ENCODE results near the gene MRPL38.

MRPL38 gene

GRCh38 chr17:75899353-75899752, 5.3 kb downstream of the MRPL38 start:
- Histone ChIP-seq H3K79me2 (ENCODE audit: insufficient read depth, low read length) (peaks cover 41% of the 10 kb centered on the region), H3K9me3 (ENCODE audit: insufficient read depth, low read length, severe bottlenecking) (no peaks in the 10 kb centered on the region), H3K4me1 (ENCODE audit: insufficient read depth, low read length) (peaks cover 41% of the 10 kb centered on the region), H3K27me3 (ENCODE audit: insufficient read depth, low read length, poor library complexity) (no peaks in the 10 kb centered on the region), H3K36me3 (ENCODE audit: insufficient read depth, low read length) (peaks cover 62% of the 10 kb centered on the region), H3K27ac (ENCODE audit: low read length) (no peak overlapping the region), H3K9ac (ENCODE audit: low read depth, low read length) (no peak overlapping the region), H2AFZ (ENCODE audit: low read depth, low read length) (no peak overlapping the region), H3K4me2 (ENCODE audit: insufficient read depth, low read length) (no peak overlapping the region), H3K4me3 (ENCODE audit: low read depth in 1 of 2, low read length in 2 of 2) (no peak overlapping the region), H4K20me1 (ENCODE audit: insufficient read depth, low read length) (peaks cover 9% of the 10 kb centered on the region)
- DNase-seq, result no peak
- TF ChIP-seq EZH2 (IDR thresholded peaks at IDR 0.05; ENCODE audit: borderline replicate concordance, low read depth, low read length, severe bottlenecking), result no peak
- no peak for TF ChIP-seq CTCF (IDR thresholded peaks at IDR 0.05; ENCODE audit: borderline replicate concordance, extremely low read depth, low read length, poor library complexity, severe bottlenecking)
- ATAC-seq (ENCODE audit: insufficient read depth, low read depth), result no peak

GRCh38 chr17:75898791-75899190, 5.9 kb downstream of the MRPL38 start:
- Histone ChIP-seq H3K4me2 (ENCODE audit: insufficient read depth, low read length) (no peak overlapping the region), H3K27me3 (ENCODE audit: insufficient read depth, low read length, poor library complexity) (no peaks in the 10 kb centered on the region), H3K4me1 (ENCODE audit: insufficient read depth, low read length) (peaks cover 41% of the 10 kb centered on the region), H3K9ac (ENCODE audit: low read depth, low read length) (no peak overlapping the region), H3K27ac (ENCODE audit: low read length) (no peak overlapping the region), H3K9me3 (ENCODE audit: insufficient read depth, low read length, severe bottlenecking) (no peaks in the 10 kb centered on the region), H2AFZ (ENCODE audit: low read depth, low read length) (no peak overlapping the region), H4K20me1 (ENCODE audit: insufficient read depth, low read length) (peaks cover 14% of the 10 kb centered on the region), H3K4me3 (ENCODE audit: low read depth in 1 of 2, low read length in 2 of 2) (no peak overlapping the region), H3K79me2 (ENCODE audit: insufficient read depth, low read length) (peaks cover 41% of the 10 kb centered on the region), H3K36me3 (ENCODE audit: insufficient read depth, low read length) (peaks cover 62% of the 10 kb centered on the region)
- ATAC-seq (ENCODE audit: insufficient read depth, low read depth) (no peak), DNase-seq (no peak)
- TF ChIP-seq CTCF (IDR thresholded peaks at IDR 0.05; ENCODE audit: borderline replicate concordance, extremely low read depth, low read length, poor library complexity, severe bottlenecking), result no peak
- no peak for TF ChIP-seq EZH2 (IDR thresholded peaks at IDR 0.05; ENCODE audit: borderline replicate concordance, low read depth, low read length, severe bottlenecking)

GRCh38 chr17:75898065-75898464, 6.6 kb downstream of the MRPL38 start:
- Histone ChIP-seq H3K4me2 (ENCODE audit: insufficient read depth, low read length) (no peak overlapping the region), H3K27ac (ENCODE audit: low read length) (no peak overlapping the region), H3K4me1 (ENCODE audit: insufficient read depth, low read length) (peaks cover 35% of the 10 kb centered on the region), H3K4me3 (ENCODE audit: low read depth in 1 of 2, low read length in 2 of 2) (no peak overlapping the region), H3K36me3 (ENCODE audit: insufficient read depth, low read length) (peaks cover 59% of the 10 kb centered on the region), H3K79me2 (ENCODE audit: insufficient read depth, low read length) (peaks cover 39% of the 10 kb centered on the region), H3K9ac (ENCODE audit: low read depth, low read length) (no peak overlapping the region), H3K9me3 (ENCODE audit: insufficient read depth, low read length, severe bottlenecking) (no peaks in the 10 kb centered on the region), H4K20me1 (ENCODE audit: insufficient read depth, low read length) (peaks cover 22% of the 10 kb centered on the region), H2AFZ (ENCODE audit: low read depth, low read length) (no peak overlapping the region), H3K27me3 (ENCODE audit: insufficient read depth, low read length, poor library complexity) (no peaks in the 10 kb centered on the region)
- DNase-seq (no peak), ATAC-seq (ENCODE audit: insufficient read depth, low read depth) (no peak)
- TF ChIP-seq CTCF (IDR thresholded peaks at IDR 0.05; ENCODE audit: borderline replicate concordance, extremely low read depth, low read length, poor library complexity, severe bottlenecking), result no peak
- TF ChIP-seq EZH2 (IDR thresholded peaks at IDR 0.05; ENCODE audit: borderline replicate concordance, low read depth, low read length, severe bottlenecking), result no peak

Data from DND-41 (cell line).